ENCODE results near the gene IPO4. TPM values are rescaled to one million over a fixed set of nuclear protein-coding genes. Genes with fewer than 3 reads are reported as not detected.
A peak's percentile ranks its signal among the peaks of the same experiment; 100 is the strongest.

IPO4 gene
- total and polyA plus RNA-seq, 2 of the 13 experiments (the other 11 are each of a cell fraction or from before 2014, with no cell fraction given), result 39.0 to 179 TPM

DNA sequence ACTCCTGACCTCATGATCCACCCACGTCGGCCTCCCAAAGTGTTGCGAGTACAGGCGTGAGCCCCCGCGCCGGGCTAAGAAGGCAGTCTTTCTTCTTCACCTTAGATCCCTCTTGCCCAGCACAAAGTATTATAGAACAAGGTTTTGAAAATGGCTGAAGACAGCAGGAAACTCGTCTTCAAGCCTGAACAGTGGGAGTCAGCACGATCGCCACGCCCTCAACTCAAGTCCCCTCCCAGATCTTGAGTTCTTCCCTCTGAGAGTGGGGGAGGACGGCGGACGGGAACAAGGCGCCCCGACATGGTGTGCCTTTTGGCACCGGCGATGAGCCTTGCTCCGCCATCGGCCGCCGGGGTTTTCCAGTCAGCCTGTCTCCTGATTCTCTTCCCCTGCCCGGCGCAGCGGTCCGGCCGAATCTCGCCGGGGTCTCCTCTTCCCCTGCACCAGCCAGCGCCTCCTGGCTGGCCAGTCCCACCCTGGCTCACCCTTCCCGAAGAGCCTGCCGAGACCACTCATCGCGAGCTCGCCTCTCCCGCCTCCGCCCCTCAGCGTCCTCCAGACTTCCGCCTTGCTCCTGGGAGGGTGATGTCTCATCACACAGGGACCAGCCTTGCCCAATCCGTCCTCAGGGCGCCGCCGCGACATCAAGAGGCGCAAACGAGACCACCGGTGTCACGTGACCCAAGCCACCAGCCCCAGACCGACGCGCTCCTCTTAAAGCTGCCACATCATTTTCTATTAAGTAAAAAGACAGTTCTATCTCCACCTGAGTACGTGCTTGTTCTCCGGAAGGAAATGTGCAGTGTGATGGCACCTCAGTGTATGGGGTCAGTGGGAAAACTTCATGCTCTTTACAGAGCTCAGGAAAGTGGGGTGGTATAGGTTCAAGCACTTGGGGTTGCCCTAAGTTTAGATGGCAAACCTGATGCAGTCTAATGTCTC is 24.6 kb upstream of the IPO4 start, which contains the start of gene CHMP4A (continued):
- TF ChIP-seq, protein P1, sequence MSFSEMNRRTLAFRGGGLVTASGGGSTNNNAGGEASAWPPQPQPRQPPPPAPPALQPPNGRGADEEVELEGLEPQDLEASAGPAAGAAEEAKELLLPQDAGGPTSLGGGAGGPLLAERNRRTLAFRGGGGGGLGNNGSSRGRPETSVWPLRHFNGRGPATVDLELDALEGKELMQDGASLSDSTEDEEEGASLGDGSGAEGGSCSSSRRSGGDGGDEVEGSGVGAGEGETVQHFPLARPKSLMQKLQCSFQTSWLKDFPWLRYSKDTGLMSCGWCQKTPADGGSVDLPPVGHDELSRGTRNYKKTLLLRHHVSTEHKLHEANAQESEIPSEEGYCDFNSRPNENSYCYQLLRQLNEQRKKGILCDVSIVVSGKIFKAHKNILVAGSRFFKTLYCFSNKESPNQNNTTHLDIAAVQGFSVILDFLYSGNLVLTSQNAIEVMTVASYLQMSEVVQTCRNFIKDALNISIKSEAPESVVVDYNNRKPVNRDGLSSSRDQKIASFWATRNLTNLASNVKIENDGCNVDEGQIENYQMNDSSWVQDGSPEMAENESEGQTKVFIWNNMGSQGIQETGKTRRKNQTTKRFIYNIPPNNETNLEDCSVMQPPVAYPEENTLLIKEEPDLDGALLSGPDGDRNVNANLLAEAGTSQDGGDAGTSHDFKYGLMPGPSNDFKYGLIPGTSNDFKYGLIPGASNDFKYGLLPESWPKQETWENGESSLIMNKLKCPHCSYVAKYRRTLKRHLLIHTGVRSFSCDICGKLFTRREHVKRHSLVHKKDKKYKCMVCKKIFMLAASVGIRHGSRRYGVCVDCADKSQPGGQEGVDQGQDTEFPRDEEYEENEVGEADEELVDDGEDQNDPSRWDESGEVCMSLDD (CRISPR knock-in tag; IDR thresholded peaks at IDR 0.05; ENCODE audit: borderline replicate concordance), result peak; percentile 74; the same call in 1 of the 2 replicates
- TF ChIP-seq, protein P2, sequence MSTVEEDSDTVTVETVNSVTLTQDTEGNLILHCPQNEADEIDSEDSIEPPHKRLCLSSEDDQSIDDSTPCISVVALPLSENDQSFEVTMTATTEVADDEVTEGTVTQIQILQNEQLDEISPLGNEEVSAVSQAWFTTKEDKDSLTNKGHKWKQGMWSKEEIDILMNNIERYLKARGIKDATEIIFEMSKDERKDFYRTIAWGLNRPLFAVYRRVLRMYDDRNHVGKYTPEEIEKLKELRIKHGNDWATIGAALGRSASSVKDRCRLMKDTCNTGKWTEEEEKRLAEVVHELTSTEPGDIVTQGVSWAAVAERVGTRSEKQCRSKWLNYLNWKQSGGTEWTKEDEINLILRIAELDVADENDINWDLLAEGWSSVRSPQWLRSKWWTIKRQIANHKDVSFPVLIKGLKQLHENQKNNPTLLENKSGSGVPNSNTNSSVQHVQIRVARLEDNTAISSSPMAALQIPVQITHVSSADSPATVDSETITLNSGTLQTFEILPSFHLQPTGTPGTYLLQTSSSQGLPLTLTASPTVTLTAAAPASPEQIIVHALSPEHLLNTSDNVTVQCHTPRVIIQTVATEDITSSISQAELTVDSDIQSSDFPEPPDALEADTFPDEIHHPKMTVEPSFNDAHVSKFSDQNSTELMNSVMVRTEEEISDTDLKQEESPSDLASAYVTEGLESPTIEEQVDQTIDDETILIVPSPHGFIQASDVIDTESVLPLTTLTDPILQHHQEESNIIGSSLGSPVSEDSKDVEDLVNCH (CRISPR knock-in tag; IDR thresholded peaks at IDR 0.05), result peak; percentile 93; the same call in 1 of the 2 replicates
- peak; percentile 99 for TF ChIP-seq ELF3 (CRISPR knock-in tag; IDR thresholded peaks at IDR 0.05)
- TF ChIP-seq SIX4 (CRISPR knock-in tag; IDR thresholded peaks at IDR 0.05), result peak; percentile 79
- TF ChIP-seq AGO1 (IDR thresholded peaks at IDR 0.05; ENCODE audit: low read depth, low read length, poor library complexity, severe bottlenecking), result peak; percentile 94
- TF ChIP-seq, protein P3, sequence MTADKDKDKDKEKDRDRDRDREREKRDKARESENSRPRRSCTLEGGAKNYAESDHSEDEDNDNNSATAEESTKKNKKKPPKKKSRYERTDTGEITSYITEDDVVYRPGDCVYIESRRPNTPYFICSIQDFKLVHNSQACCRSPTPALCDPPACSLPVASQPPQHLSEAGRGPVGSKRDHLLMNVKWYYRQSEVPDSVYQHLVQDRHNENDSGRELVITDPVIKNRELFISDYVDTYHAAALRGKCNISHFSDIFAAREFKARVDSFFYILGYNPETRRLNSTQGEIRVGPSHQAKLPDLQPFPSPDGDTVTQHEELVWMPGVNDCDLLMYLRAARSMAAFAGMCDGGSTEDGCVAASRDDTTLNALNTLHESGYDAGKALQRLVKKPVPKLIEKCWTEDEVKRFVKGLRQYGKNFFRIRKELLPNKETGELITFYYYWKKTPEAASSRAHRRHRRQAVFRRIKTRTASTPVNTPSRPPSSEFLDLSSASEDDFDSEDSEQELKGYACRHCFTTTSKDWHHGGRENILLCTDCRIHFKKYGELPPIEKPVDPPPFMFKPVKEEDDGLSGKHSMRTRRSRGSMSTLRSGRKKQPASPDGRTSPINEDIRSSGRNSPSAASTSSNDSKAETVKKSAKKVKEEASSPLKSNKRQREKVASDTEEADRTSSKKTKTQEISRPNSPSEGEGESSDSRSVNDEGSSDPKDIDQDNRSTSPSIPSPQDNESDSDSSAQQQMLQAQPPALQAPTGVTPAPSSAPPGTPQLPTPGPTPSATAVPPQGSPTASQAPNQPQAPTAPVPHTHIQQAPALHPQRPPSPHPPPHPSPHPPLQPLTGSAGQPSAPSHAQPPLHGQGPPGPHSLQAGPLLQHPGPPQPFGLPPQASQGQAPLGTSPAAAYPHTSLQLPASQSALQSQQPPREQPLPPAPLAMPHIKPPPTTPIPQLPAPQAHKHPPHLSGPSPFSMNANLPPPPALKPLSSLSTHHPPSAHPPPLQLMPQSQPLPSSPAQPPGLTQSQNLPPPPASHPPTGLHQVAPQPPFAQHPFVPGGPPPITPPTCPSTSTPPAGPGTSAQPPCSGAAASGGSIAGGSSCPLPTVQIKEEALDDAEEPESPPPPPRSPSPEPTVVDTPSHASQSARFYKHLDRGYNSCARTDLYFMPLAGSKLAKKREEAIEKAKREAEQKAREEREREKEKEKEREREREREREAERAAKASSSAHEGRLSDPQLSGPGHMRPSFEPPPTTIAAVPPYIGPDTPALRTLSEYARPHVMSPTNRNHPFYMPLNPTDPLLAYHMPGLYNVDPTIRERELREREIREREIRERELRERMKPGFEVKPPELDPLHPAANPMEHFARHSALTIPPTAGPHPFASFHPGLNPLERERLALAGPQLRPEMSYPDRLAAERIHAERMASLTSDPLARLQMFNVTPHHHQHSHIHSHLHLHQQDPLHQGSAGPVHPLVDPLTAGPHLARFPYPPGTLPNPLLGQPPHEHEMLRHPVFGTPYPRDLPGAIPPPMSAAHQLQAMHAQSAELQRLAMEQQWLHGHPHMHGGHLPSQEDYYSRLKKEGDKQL (CRISPR knock-in tag; IDR thresholded peaks at IDR 0.05; ENCODE audit: low read depth), result peak; percentile 62
- no peak for TF ChIP-seq NR2F6 (IDR thresholded peaks at IDR 0.05)
- TF ChIP-seq NR2F6 (CRISPR knock-in tag; IDR thresholded peaks at IDR 0.05), result peak; percentile 67
- peak; percentile 84; the same call in 1 of the 2 replicates for TF ChIP-seq ZNF616 (CRISPR knock-in tag; IDR thresholded peaks at IDR 0.05; ENCODE audit: low read depth)
- TF ChIP-seq ZNF75D (CRISPR knock-in tag; IDR thresholded peaks at IDR 0.05; ENCODE audit: borderline replicate concordance), result peak; percentile 54; the same call in 1 of the 2 replicates
- TF ChIP-seq ZKSCAN5 (CRISPR knock-in tag; IDR thresholded peaks at IDR 0.05), result peak; percentile 82
- no peak; the same call in 1 of the 2 replicates for TF ChIP-seq ZNF468 (CRISPR knock-in tag; IDR thresholded peaks at IDR 0.05)
- TF ChIP-seq SSRP1 (CRISPR knock-in tag; IDR thresholded peaks at IDR 0.05), result peak; percentile 21; the same call in 1 of the 2 replicates
- TF ChIP-seq, protein P4, sequence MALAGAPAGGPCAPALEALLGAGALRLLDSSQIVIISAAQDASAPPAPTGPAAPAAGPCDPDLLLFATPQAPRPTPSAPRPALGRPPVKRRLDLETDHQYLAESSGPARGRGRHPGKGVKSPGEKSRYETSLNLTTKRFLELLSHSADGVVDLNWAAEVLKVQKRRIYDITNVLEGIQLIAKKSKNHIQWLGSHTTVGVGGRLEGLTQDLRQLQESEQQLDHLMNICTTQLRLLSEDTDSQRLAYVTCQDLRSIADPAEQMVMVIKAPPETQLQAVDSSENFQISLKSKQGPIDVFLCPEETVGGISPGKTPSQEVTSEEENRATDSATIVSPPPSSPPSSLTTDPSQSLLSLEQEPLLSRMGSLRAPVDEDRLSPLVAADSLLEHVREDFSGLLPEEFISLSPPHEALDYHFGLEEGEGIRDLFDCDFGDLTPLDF (CRISPR knock-in tag; IDR thresholded peaks at IDR 0.05), result peak; percentile 95
- peak; percentile 97 for TF ChIP-seq MEIS1 (CRISPR knock-in tag; IDR thresholded peaks at IDR 0.05; ENCODE audit: borderline replicate concordance)
- TF ChIP-seq TMF1 (CRISPR knock-in tag; IDR thresholded peaks at IDR 0.05; ENCODE audit: low read depth), result peak; percentile 61; the same call in 1 of the 2 replicates

Measured in HepG2 (cell line).